A549 (cell line): ENCODE measurements around the gene SMC6.

Experiments used
- MAZ ChIP-seq: fragments of 150-350 bp; IDR thresholded peaks from 2 replicates; pipeline ENCODE4 v1.6.1; 2014; ENCODE audit warnings: antibody characterized with exemption, low read depth, low read length, borderline replicate concordance
- MYC ChIP-seq: IDR thresholded peaks from 2 replicates; pipeline ENCODE4 v1.6.1; 2012; ENCODE audit warnings: mild to moderate bottlenecking, inconsistent platforms, low read length, improper control_type of control experiment, borderline replicate concordance
- TF ChIP-seq, protein P1 (sequence below): fragments of >200 bp; sonication (Bioruptor Twin); formaldehyde crosslinking; IDR thresholded peaks from 3 replicates; pipeline ENCODE4 v1.5.1; 2016

DNA sequence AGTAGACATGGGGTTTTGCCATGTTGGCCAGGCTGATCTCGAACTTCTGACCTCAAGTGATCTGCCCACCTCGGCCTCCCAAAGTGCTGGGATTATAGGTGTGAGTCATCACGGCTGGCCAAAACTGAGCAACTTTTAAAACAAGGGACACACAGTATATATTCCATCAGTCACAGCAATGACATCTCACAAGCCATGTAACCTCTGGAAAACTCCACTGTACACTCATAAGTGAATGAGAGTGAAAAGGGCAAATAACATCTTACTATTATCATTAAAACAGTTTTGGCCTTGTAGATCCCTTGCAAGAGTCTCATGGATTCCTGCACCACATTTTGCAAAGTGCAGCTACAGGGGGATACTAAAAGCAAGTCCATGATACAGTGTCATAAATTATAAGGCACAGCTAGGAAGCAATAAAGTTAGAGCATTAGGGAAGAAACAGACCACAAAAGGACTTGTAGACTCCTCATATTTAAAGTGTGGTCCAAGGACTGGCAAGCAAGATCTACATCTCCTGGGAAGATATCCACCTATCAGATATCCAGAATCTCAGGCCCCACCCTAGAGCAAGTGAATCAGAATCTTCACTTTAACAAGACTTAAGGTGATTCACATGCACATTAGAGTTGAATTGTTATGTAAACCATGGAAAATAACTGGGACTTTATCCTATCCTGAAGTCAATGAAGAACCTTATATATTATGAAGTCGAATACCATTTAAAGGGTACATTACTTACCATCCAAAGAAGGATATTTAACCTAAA is 5.7 kb downstream of the SMC6 start:
- TF ChIP-seq MAZ (no peak), MYC (no peak)
- TF ChIP-seq, protein P1, sequence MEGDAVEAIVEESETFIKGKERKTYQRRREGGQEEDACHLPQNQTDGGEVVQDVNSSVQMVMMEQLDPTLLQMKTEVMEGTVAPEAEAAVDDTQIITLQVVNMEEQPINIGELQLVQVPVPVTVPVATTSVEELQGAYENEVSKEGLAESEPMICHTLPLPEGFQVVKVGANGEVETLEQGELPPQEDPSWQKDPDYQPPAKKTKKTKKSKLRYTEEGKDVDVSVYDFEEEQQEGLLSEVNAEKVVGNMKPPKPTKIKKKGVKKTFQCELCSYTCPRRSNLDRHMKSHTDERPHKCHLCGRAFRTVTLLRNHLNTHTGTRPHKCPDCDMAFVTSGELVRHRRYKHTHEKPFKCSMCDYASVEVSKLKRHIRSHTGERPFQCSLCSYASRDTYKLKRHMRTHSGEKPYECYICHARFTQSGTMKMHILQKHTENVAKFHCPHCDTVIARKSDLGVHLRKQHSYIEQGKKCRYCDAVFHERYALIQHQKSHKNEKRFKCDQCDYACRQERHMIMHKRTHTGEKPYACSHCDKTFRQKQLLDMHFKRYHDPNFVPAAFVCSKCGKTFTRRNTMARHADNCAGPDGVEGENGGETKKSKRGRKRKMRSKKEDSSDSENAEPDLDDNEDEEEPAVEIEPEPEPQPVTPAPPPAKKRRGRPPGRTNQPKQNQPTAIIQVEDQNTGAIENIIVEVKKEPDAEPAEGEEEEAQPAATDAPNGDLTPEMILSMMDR, result no peak
